ENCODE data around the gene GPR62.

- TF ChIP-seq CTCF (IDR thresholded peaks at IDR 0.05) (no peak), POLR2A (IDR thresholded peaks at IDR 0.05) (no peak)
These were observed 47.2 kb upstream of the GPR62 start for GRCh38 chr3:51908026-51908425.
